ACC112 (cell line): ENCODE measurements around the gene GLB1L.

Experiments
- H2AFZ ChIP-seq: fragments of 200-600 bp; sonication (generic); one replicate; pipeline ENCODE4 v1.6.0; 2017; ENCODE audit warnings: antibody characterized with exemption, low read length; ENCODE audit not compliant: unreplicated experiment
- H3K27ac ChIP-seq: fragments of 200-600 bp; sonication (generic); 2 replicates; pipeline ENCODE4 v1.5.1; 2014; ENCODE audit warnings: low read depth, mild to moderate bottlenecking, antibody characterized with exemption, low read length, moderate library complexity
- H3K27me3 ChIP-seq: fragments of 200-600 bp; sonication (generic); 2 replicates; pipeline ENCODE4 v1.6.1; 2014; ENCODE audit warnings: mild to moderate bottlenecking, antibody characterized with exemption, low read length, moderate library complexity, mixed read lengths; ENCODE audit not compliant: insufficient read depth
- H3K36me3 ChIP-seq: fragments of 200-600 bp; sonication (generic); 2 replicates; pipeline ENCODE4 v1.6.1; 2016; ENCODE audit warnings: mild to moderate bottlenecking, antibody characterized with exemption, low read length, moderate library complexity, mixed read lengths; ENCODE audit not compliant: insufficient read depth
- H3K4me1 ChIP-seq: fragments of 200-600 bp; sonication (generic); one replicate; pipeline ENCODE4 v1.6.1; 2016; ENCODE audit warnings: low read length, mixed read lengths; ENCODE audit not compliant: insufficient read depth, unreplicated experiment, control insufficient read depth
- H3K4me3 ChIP-seq: fragments of 200-600 bp; sonication (generic); 2 replicates; pipeline ENCODE4 v1.5.1; 2014; ENCODE audit warnings: mild to moderate bottlenecking, low read depth, low read length
- H3K79me2 ChIP-seq: fragments of 200-600 bp; sonication (generic); one replicate; pipeline ENCODE4 v1.6.0; 2016; ENCODE audit warnings: low read length; ENCODE audit not compliant: control insufficient read depth, unreplicated experiment, insufficient read depth

Gene GLB1L

GRCh38 chr2:219245148-219245898, at the start of gene GLB1L, which contains the start of gene STK16:
GLB1L (minus strand) TSS chr2:219245444; CDS start chr2:219243573, 1,871 bp downstream.
STK16 (plus strand) TSS chr2:219245479; CDS start chr2:219246000, 521 bp downstream.
- peaks cover 29% of the 10 kb centered on the region for H3K79me2 ChIP-seq
- H3K27ac ChIP-seq = peak within 1 kb of the TSS; percentile 88
- peaks cover 5% of the 10 kb centered on the region; the same call in 1 of the 2 replicates for H3K36me3 ChIP-seq
- H2AFZ ChIP-seq = peak within 1 kb of the TSS; percentile 87
- H3K4me3 ChIP-seq = peak within 1 kb of the TSS; percentile 97
- H3K4me1 ChIP-seq = peaks cover 39% of the 10 kb centered on the region
- no peaks in the 10 kb centered on the region for H3K27me3 ChIP-seq

GRCh38 chr2:219294356-219295351, 49.4 kb upstream of the GLB1L start:
- Histone ChIP-seq H3K79me2 (no peaks in the 10 kb centered on the region), H3K4me1 (peaks cover 7% of the 10 kb centered on the region), H3K27me3 (no peaks in the 10 kb centered on the region), H3K27ac (no peak overlapping the region), H3K4me3 (peak overlapping the region; percentile 73), H2AFZ (peak overlapping the region; percentile 76), H3K36me3 (no peaks in the 10 kb centered on the region)

GRCh38 chr2:219293736-219294231, 48.5 kb upstream of the GLB1L start:
- H2AFZ ChIP-seq = no peak overlapping the region

GRCh38 chr2:219292616-219293015, 47.4 kb upstream of the GLB1L start:
- no peak overlapping the region for H3K4me3 ChIP-seq
- H3K36me3 ChIP-seq = no peaks in the 10 kb centered on the region
- H3K27ac ChIP-seq = no peak overlapping the region
- no peak overlapping the region for H2AFZ ChIP-seq
- peaks cover 11% of the 10 kb centered on the region for H3K4me1 ChIP-seq
- H3K79me2 ChIP-seq = no peaks in the 10 kb centered on the region
- no peaks in the 10 kb centered on the region for H3K27me3 ChIP-seq

More at GRCh38 chr2:219293736-219294231, 48.5 kb upstream of the GLB1L start:
- Histone ChIP-seq H3K4me3 (no peak overlapping the region), H3K27ac (no peak overlapping the region), H3K27me3 (no peaks in the 10 kb centered on the region), H3K79me2 (no peaks in the 10 kb centered on the region), H3K36me3 (no peaks in the 10 kb centered on the region), H3K4me1 (peaks cover 11% of the 10 kb centered on the region)

- Histone ChIP-seq H3K27me3 (no peaks in the 10 kb centered on the region), H3K27ac (no peak overlapping the region), H3K79me2 (no peaks in the 10 kb centered on the region), H2AFZ (no peak overlapping the region), H3K4me1 (peaks cover 11% of the 10 kb centered on the region), H3K36me3 (no peaks in the 10 kb centered on the region), H3K4me3 (no peak overlapping the region)
Observed at GRCh38 chr2:219291910-219292490, 46.8 kb upstream of the GLB1L start.

- Histone ChIP-seq H3K27me3 (no peaks in the 10 kb centered on the region), H3K79me2 (no peaks in the 10 kb centered on the region), H3K27ac (no peak overlapping the region), H3K4me1 (peaks cover 17% of the 10 kb centered on the region), H3K4me3 (no peak overlapping the region), H3K36me3 (no peaks in the 10 kb centered on the region), H2AFZ (no peak overlapping the region)
Observed at GRCh38 chr2:219291394-219291793, 46.1 kb upstream of the GLB1L start.

- peaks cover 20% of the 10 kb centered on the region for H3K4me1 ChIP-seq
- H3K27me3 ChIP-seq = no peaks in the 10 kb centered on the region
- no peak overlapping the region for H3K4me3 ChIP-seq
- H3K27ac ChIP-seq = peak overlapping the region; percentile 33; the same call in 1 of the 2 replicates
- no peak overlapping the region for H2AFZ ChIP-seq
- H3K79me2 ChIP-seq = no peaks in the 10 kb centered on the region
- H3K36me3 ChIP-seq = no peaks in the 10 kb centered on the region
Observed at GRCh38 chr2:219290381-219291171, 45.3 kb upstream of the GLB1L start.

- Histone ChIP-seq H3K4me3 (no peak overlapping the region), H3K4me1 (peaks cover 20% of the 10 kb centered on the region), H2AFZ (no peak overlapping the region), H3K27ac (peak overlapping the region; percentile 55; the same call in 1 of the 2 replicates), H3K36me3 (no peaks in the 10 kb centered on the region), H3K79me2 (no peaks in the 10 kb centered on the region), H3K27me3 (no peaks in the 10 kb centered on the region)
Observed at GRCh38 chr2:219289537-219290361, 44.5 kb upstream of the GLB1L start.

GRCh38 chr2:219289195-219289536, 43.9 kb upstream of the GLB1L start:
- H3K79me2 ChIP-seq = no peaks in the 10 kb centered on the region
- H3K4me1 ChIP-seq = peaks cover 20% of the 10 kb centered on the region
- H3K27me3 ChIP-seq = no peaks in the 10 kb centered on the region
- peak overlapping the region; percentile 55; the same call in 1 of the 2 replicates for H3K27ac ChIP-seq
- H2AFZ ChIP-seq = no peak overlapping the region
- H3K4me3 ChIP-seq = no peak overlapping the region
- H3K36me3 ChIP-seq = no peaks in the 10 kb centered on the region
